H9 (cell line): ENCODE measurements around the gene MPG. TPM values are rescaled to one million over a fixed set of nuclear protein-coding genes. Genes with fewer than 3 reads are reported as not detected.

Experiments used
- DNase-seq: peaks from one replicate; pipeline ENCODE4 v3.0.0-alpha.2; 2017
- H2AFZ ChIP-seq: one replicate; pipeline ENCODE4 v1.6.1; 2013; ENCODE audit warnings: mild to moderate bottlenecking, low read length, control low read depth, moderate library complexity
- H2AK5ac ChIP-seq: 2 replicates; pipeline ENCODE4 v1.6.1; 2013; ENCODE audit warnings: low read length, control low read depth, mixed read lengths; ENCODE audit not compliant: insufficient read length
- H2BK120ac ChIP-seq: one replicate; pipeline ENCODE4 v1.6.1; 2013; ENCODE audit warnings: low read depth, mild to moderate bottlenecking, low read length, control low read depth, inconsistent platforms; ENCODE audit not compliant: poor library complexity, severe bottlenecking
- H2BK12ac ChIP-seq: 2 replicates; pipeline ENCODE4 v1.6.1; 2013; ENCODE audit warnings: low read length, control low read depth, mixed read lengths, low read depth; ENCODE audit not compliant: insufficient read length
- H2BK15ac ChIP-seq: 2 replicates; pipeline ENCODE4 v1.6.1; 2013; ENCODE audit warnings: low read depth, low read length, control low read depth
- H2BK20ac ChIP-seq: one replicate; pipeline ENCODE4 v1.6.1; 2013; ENCODE audit warnings: low read depth, mild to moderate bottlenecking, low read length, control low read depth, inconsistent platforms; ENCODE audit not compliant: poor library complexity, severe bottlenecking
- H2BK5ac ChIP-seq: 2 replicates; pipeline ENCODE4 v1.6.1; 2013; ENCODE audit warnings: low read length, control low read depth, mixed read lengths; ENCODE audit not compliant: insufficient read length
- H3K14ac ChIP-seq: 2 replicates; pipeline ENCODE4 v1.6.1; 2013; ENCODE audit warnings: low read length, control low read depth; ENCODE audit not compliant: insufficient read depth
- H3K18ac ChIP-seq: 2 replicates; pipeline ENCODE4 v1.6.1; 2013; ENCODE audit warnings: low read depth, mild to moderate bottlenecking, mixed read lengths, low read length, control low read depth; ENCODE audit not compliant: insufficient read length
- H3K23ac ChIP-seq: 2 replicates; pipeline ENCODE4 v1.6.1; 2013; ENCODE audit warnings: low read length, control low read depth, mixed read lengths, low read depth; ENCODE audit not compliant: insufficient read length
- H3K23me2 ChIP-seq: 2 replicates; pipeline ENCODE4 v1.6.1; 2013; ENCODE audit warnings: low read depth, mild to moderate bottlenecking, mixed read lengths, low read length, control low read depth; ENCODE audit not compliant: insufficient read length, poor library complexity, severe bottlenecking
- H3K27ac ChIP-seq: 2 replicates; pipeline ENCODE4 v1.5.1; 2013; ENCODE audit warnings: low read length, control low read depth, mixed read lengths, low read depth; ENCODE audit not compliant: insufficient read length
- H3K27me3 ChIP-seq: 2 replicates; pipeline ENCODE4 v1.6.1; 2013; ENCODE audit warnings: low read length, control low read depth, inconsistent platforms; ENCODE audit not compliant: insufficient read depth
- H3K4ac ChIP-seq: 2 replicates; pipeline ENCODE4 v1.6.1; 2013; ENCODE audit warnings: low read depth, mild to moderate bottlenecking, control low read depth, inconsistent platforms, low read length, moderate library complexity
- H3K4me1 ChIP-seq: 2 replicates; pipeline ENCODE4 v1.6.1; 2013; ENCODE audit warnings: low read length, control low read depth, inconsistent platforms; ENCODE audit not compliant: insufficient read depth
- H3K4me2 ChIP-seq: 2 replicates; pipeline ENCODE4 v1.6.1; 2013; ENCODE audit warnings: low read length, control low read depth, mixed read lengths; ENCODE audit not compliant: insufficient read length, insufficient read depth
- H3K56ac ChIP-seq: 2 replicates; pipeline ENCODE4 v1.6.1; 2013; ENCODE audit warnings: low read depth, mild to moderate bottlenecking, mixed read lengths, low read length, control low read depth; ENCODE audit not compliant: insufficient read length
- H3K79me1 ChIP-seq: 2 replicates; pipeline ENCODE4 v1.6.1; 2013; ENCODE audit warnings: low read depth, mild to moderate bottlenecking, moderate library complexity, low read length, control low read depth, inconsistent platforms; ENCODE audit not compliant: insufficient read depth, poor library complexity, severe bottlenecking
- H3K79me2 ChIP-seq: 2 replicates; pipeline ENCODE4 v1.6.1; 2013; ENCODE audit warnings: low read length, control low read depth, inconsistent platforms; ENCODE audit not compliant: insufficient read depth
- H3K9ac ChIP-seq: 2 replicates; pipeline ENCODE4 v1.6.1; 2013; ENCODE audit warnings: low read length, control low read depth, mixed read lengths; ENCODE audit not compliant: insufficient read length; ENCODE audit errors: extremely low read depth
- H3K9me3 ChIP-seq: one replicate; pipeline ENCODE4 v1.6.1; 2013; ENCODE audit warnings: low read depth, low read length, inconsistent platforms; ENCODE audit not compliant: control insufficient read depth
- H3T11ph ChIP-seq: one replicate; pipeline ENCODE4 v1.6.1; 2013; ENCODE audit warnings: mild to moderate bottlenecking, low read length, control low read depth, inconsistent platforms
- H4K20me1 ChIP-seq: one replicate; pipeline ENCODE4 v1.6.1; 2013; ENCODE audit not compliant: control insufficient read depth, insufficient read length, insufficient read depth
- H4K5ac ChIP-seq: 2 replicates; pipeline ENCODE4 v1.6.1; 2013; ENCODE audit warnings: low read depth, mild to moderate bottlenecking, mixed read lengths, low read length, control low read depth; ENCODE audit not compliant: insufficient read length
- H4K8ac ChIP-seq: replicated peaks from 2 replicates; pipeline ENCODE4 v1.6.1; 2013; ENCODE audit warnings: low read length, control low read depth, mixed read lengths, low read depth; ENCODE audit not compliant: insufficient read length
- H4K91ac ChIP-seq: 2 replicates; pipeline ENCODE4 v1.6.1; 2013; ENCODE audit warnings: low read depth, mild to moderate bottlenecking, moderate library complexity, mixed read lengths, low read length, control low read depth; ENCODE audit not compliant: insufficient read length
- H3K27ac Mint-ChIP-seq, 3 experiments: 2 replicates in 2 of 3; 3 replicates in 1 of 3; pipeline ENCODE4 v1.8.0; 2020 to 2021; ENCODE audit warnings: mixed read lengths in 3 of 3, mild to moderate bottlenecking in 1 of 3, moderate library complexity in 1 of 3
- H3K27me3 Mint-ChIP-seq: 2 replicates; pipeline ENCODE4 v1.8.0; 2021; ENCODE audit warnings: low read depth, mild to moderate bottlenecking, moderate library complexity, mixed read lengths
- H3K36me3 Mint-ChIP-seq, 3 experiments: 2 replicates in 2 of 3; 3 replicates in 1 of 3; pipeline ENCODE4 v1.8.0; 2020 to 2021; ENCODE audit warnings: low read depth in 3 of 3, mixed read lengths in 3 of 3; ENCODE audit not compliant: insufficient read depth in 1 of 3
- H3K4me1 Mint-ChIP-seq, 2 experiments: 2 replicates each; pipeline ENCODE4 v1.8.0; 2020; ENCODE audit warnings: mixed read lengths in 2 of 2
- H3K4me3 Mint-ChIP-seq, 2 experiments: 2 replicates in 1 of 2; 3 replicates in 1 of 2; pipeline ENCODE4 v1.8.0; 2020 to 2021; ENCODE audit warnings: mild to moderate bottlenecking in 2 of 2, mixed read lengths in 2 of 2, moderate library complexity in 1 of 2
- H3K9me3 Mint-ChIP-seq, 2 experiments: 2 replicates in 1 of 2; 3 replicates in 1 of 2; pipeline ENCODE4 v1.8.0; 2020; ENCODE audit warnings: mild to moderate bottlenecking in 2 of 2, mixed read lengths in 2 of 2, moderate library complexity in 1 of 2
- CTCF ChIP-seq: fragments of 200-600 bp; sonication (generic); conservative IDR thresholded peaks from 3 replicates; pipeline ENCODE4 v1.8.0; 2021; ENCODE audit warnings: antibody characterized with exemption, mild to moderate bottlenecking
- WGBS: extraction: QIAGEN DNeasy Blood & Tissue Kit; methylation state at CpG from one replicate; pipeline ENCODE4 v1.1.7; 2013; ENCODE audit warnings: missing lambda C conversion rate, low lambda C conversion rate, mixed read lengths; ENCODE audit not compliant: insufficient read length; ENCODE audit errors: extremely low coverage; 5-methylcytosine and 5-hydroxymethylcytosine counted together
- total RNA-seq: library from RNA; stranded (reverse); gene quantifications from 2 replicates; pipeline ENCODE4 v1.2.1, GENCODE V29; 2021

MPG gene
- total RNA-seq, 1 experiment from 2014 or later: 39.1 TPM

- Mint-ChIP-seq H3K27me3 (no peaks in the 10 kb centered on the region), H3K4me1 (peaks cover 0 to 2% of the 10 kb centered on the region in 2 experiments; a peak in 1 of 4 replicates), H3K4me3 (no peak overlapping the region), H3K27ac (no peak overlapping the region), H3K36me3 (peaks cover 0 to 2% (median 0%) of the 10 kb centered on the region in 3 experiments; a peak in 1 of 7 replicates), H3K9me3 (no peaks in the 10 kb centered on the region)
- WGBS: no CpG with 5 or more reads among the region's 15 CpGs
- Histone ChIP-seq H3K79me2 (no peaks in the 10 kb centered on the region), H3K27me3 (no peaks in the 10 kb centered on the region), H3K4ac (no peak overlapping the region), H3K27ac (no peak overlapping the region), H2BK15ac (no peak overlapping the region), H2BK20ac (no peak overlapping the region), H3K9ac (no peak overlapping the region), H3K14ac (no peak overlapping the region), H2BK5ac (no peak overlapping the region), H4K20me1 (no peaks in the 10 kb centered on the region), H2BK12ac (no peak overlapping the region), H3K79me1 (peaks cover 4% of the 10 kb centered on the region), H4K91ac (no peak overlapping the region), H4K8ac (no peak overlapping the region), H3T11ph (no peak overlapping the region), H3K23ac (no peak overlapping the region), H2BK120ac (no peak overlapping the region), H2AK5ac (no peak overlapping the region), H2AFZ (no peak overlapping the region), H3K18ac (no peak overlapping the region), H3K9me3 (no peaks in the 10 kb centered on the region), H3K4me1 (no peaks in the 10 kb centered on the region), H3K56ac (no peak overlapping the region), H4K5ac (no peak overlapping the region), H3K23me2 (no peaks in the 10 kb centered on the region), H3K4me2 (no peak overlapping the region)
- DNase-seq: no peak
- no peak for TF ChIP-seq CTCF
Measured at GRCh38 chr16:130533-131173, 52.6 kb downstream of the MPG start.
